ENCODE results near the gene MT1A.

Gene MT1A

DNA sequence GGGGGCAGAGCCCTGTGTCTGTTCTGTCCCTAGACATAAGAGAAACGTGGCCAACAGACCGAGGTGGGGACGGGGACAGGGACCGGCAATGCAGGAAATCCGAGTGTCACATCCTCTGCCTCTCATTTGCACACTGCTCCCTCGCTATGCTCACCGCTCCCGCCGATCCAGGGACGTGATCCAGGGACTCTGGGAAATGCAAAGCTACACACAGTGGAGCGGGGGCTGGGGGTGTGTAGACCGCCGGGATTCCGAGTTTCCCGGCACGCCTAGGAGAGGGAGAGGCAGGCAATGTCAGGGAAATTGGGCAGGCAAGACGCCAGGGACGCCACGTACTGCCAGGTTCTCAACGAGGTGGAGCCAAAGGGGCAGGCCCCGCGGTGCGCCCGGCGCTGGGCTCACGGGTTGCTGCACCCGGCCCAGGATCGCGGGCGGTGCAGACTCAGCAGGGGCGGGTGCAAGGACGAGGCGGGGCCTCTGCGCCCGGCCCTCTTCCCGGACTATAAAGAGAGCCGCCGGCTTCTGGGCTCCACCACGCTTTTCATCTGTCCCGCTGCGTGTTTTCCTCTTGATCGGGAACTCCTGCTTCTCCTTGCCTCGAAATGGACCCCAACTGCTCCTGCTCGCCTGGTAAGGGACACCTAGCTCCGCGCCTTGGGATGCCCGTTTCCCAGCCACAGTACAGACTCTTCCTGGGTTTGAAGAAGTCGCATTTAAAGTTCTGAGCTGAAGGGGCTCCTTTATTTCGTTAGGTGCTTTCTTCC, 43.7 kb downstream of the MT1A start, which contains the start of gene MT1X:
Gene MT1X, plus strand, starts transcription at position 532 of the 764 bp plus-strand sequence. Its CDS starts 71 bp downstream, at position 603.
- TF ChIP-seq GATA1 (IDR thresholded peaks at IDR 0.05; ENCODE audit: low read depth, low read length) (no peak), POLR2A (IDR thresholded peaks at IDR 0.05; ENCODE audit: low read length) (peak; percentile 48)
- peak; percentile 88 to 89 for DNase-seq

DNA sequence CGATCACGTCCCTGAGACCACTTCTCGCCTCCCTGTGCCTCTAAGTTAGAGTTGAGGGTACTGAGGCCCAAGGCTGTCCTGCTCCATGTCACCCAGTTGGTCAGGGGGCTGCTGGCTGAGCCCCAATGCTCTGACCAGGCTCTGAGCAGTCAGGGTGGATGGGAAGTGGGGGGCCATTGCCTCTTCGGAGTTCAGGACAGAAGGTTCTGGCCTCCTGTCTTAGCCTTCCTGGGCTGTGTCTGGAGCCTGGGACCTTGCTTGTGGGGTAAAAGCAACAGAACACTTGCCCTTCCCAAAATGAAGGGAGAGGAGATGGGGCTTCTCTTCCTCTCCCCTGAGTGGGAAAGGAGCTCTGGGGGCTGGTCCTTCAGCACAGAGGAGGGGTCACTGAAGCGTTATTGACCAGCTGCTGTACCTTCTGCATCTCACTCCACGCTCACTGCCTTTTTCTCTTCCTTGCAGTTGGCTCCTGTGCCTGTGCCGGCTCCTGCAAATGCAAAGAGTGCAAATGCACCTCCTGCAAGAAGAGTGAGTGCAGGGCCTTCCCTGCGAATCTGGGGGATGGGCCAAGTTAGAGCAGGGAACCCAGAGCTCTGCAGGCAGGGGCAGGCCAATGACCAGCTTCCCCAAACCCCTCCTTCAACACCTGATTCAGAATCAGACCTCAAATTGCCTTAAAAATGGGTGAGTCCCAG, 44.4 kb downstream of the MT1A start:
- DNase-seq, result no peak
- TF ChIP-seq POLR2A (IDR thresholded peaks at IDR 0.05; ENCODE audit: low read length) (no peak), GATA1 (IDR thresholded peaks at IDR 0.05; ENCODE audit: low read depth, low read length) (no peak)

DNA sequence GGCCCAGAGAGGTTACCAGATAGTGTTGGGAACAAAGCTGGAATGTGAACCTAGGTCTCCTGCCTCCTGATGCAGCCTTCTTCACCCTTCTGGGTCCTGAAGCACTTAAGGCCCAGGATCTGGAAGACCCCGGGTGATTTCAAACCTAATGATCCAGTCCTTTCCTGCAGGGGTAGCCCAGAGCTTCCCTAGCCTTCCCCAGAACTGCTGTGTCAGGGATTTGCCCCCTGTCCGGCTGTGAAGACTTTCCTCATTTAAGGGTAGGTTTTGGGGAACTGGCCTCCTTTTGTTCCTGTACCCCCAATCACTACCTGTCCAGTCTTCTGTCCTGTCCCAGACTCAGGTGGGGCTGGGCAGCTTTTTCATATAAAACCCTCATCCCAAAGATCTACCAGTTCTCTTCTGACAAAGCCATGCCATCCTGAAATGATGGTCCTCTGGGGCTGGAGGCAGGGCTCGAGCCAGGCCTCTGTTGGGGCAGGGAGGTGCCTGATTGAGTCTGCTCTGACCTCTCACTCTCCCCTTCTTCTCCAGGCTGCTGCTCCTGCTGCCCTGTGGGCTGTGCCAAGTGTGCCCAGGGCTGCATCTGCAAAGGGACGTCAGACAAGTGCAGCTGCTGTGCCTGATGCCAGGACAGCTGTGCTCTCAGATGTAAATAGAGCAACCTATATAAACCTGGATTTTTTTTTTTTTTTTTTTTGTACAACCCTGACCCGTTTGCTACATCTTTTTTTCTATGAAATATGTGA, 45.1 kb downstream of the MT1A start:
- no peak for TF ChIP-seq GATA1 (IDR thresholded peaks at IDR 0.05; ENCODE audit: low read depth, low read length)
- no peak for TF ChIP-seq POLR2A (IDR thresholded peaks at IDR 0.05; ENCODE audit: low read length)
- DNase-seq, result no peak

- TF ChIP-seq GATA1 (IDR thresholded peaks at IDR 0.05; ENCODE audit: low read depth, low read length), result no peak
- no peak for TF ChIP-seq POLR2A (IDR thresholded peaks at IDR 0.05; ENCODE audit: low read length)
- no peak for DNase-seq
These were observed 45.9 kb downstream of the MT1A start for GRCh38 chr16:56684256-56684925.

DNA sequence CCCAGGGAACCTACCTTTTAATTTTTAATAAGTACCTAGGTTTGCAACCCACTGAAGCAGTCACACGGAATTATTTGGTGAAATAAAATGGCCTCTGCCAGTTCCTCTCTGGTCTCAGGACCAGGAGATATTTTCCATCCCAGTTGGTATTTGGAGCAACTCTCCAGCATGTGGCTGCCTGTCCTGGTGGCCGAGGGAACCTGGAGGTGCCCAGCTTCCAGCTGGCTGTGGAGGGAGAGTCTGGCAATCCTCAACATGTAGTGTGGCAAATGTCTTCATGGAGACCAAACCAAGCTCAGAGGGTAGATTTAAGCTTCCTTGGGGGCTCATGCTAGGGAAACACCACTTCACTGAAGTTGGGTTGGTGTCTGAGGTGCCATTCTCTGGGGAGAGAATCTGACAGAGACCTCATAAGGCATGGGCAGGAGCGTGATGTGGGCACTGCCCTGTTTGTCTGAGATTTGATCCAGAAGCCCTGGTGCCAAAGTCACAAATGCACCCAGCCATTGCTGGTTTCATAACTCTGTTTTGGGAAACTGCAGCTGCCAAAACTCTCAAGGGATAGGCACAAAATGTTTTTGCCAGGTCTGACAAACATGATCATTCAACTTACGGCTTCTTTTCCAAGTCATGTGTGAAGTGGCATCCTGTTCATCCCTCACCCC, 46.6 kb downstream of the MT1A start:
- TF ChIP-seq GATA1 (IDR thresholded peaks at IDR 0.05; ENCODE audit: low read depth, low read length) (no peak), POLR2A (IDR thresholded peaks at IDR 0.05; ENCODE audit: low read length) (no peak)
- no peak for DNase-seq

GRCh38 chr16:56686758-56687157, 48.3 kb downstream of the MT1A start:
- DNase-seq, result no peak
- no peak for TF ChIP-seq GATA1 (IDR thresholded peaks at IDR 0.05; ENCODE audit: low read depth, low read length)
- no peak for TF ChIP-seq POLR2A (IDR thresholded peaks at IDR 0.05; ENCODE audit: low read length)

DNA sequence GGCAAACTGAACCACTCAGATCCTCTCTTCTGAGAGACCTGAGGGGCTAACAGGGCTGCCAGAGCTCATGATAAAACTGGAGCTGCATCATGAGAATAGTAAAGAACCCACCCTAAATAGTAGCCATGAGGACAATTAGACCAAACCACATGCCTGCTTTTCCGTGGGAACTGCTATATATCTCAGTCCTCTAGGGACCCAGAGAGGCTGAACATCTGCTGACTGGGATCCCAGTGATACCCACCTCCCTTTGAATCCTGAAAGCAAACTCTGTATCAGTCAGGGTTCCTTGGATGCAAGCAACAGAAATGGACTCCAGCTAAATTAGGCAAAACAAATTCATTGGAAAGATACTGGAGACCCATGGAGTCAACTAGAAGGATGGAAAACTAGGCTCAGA, 50.3 kb downstream of the MT1A start:
- no peak for DNase-seq

GRCh38 chr16:56689171-56689570, 50.7 kb downstream of the MT1A start:
- TF ChIP-seq POLR2A (IDR thresholded peaks at IDR 0.05; ENCODE audit: low read length) (no peak), GATA1 (IDR thresholded peaks at IDR 0.05; ENCODE audit: low read depth, low read length) (no peak)
- DNase-seq, result no peak

More for the DNA sequence above, 50.3 kb downstream of the MT1A start:
- TF ChIP-seq POLR2A (IDR thresholded peaks at IDR 0.05; ENCODE audit: low read length) (no peak), GATA1 (IDR thresholded peaks at IDR 0.05; ENCODE audit: low read depth, low read length) (no peak)

Data from erythroblast (primary cell).